Endothelial cell of umbilical vein (primary cell): Measurements from ENCODE around the gene LGALS13. TPM values are rescaled to one million over a fixed set of nuclear protein-coding genes. Genes with fewer than 3 reads are reported as not detected.

ENCODE experiments used
- BruUV-seq: library from RNA; stranded (reverse); fragments of 400-500 nt; replicated peaks from 2 replicates; lab custom pipeline; 2021; lab: Mats Ljungman, UMichigan
- CTCF ChIA-PET: fragments of 300-600, 350-600 bp; sonication (Branson Sonifier 250); formaldehyde crosslinking; loops from one replicate; lab custom pipeline; 2021; ENCODE audit warnings: antibody characterized with exemption, inconsistent platforms; lab: Charles Lee
- POLR2A ChIA-PET: fragments of 300-600, 350-600 bp; sonication (Branson Sonifier 250); formaldehyde crosslinking; loops from one replicate; lab custom pipeline; 2021; ENCODE audit warnings: antibody characterized with exemption, inconsistent platforms; lab: Charles Lee
- DNase-seq: peaks from one replicate; pipeline ENCODE4 v3.0.0-alpha.2; 2011; ENCODE audit warnings: low read depth, low spot score
- FAIRE-seq: peaks from 2 replicates; lab custom pipeline; 2011; peaks lifted over from hg19 to GRCh38; lab: Jason Lieb, UNC
- H2AFZ ChIP-seq: 2 replicates; pipeline ENCODE4 v1.6.0; 2012; ENCODE audit warnings: low read depth, low read length, control low read depth, inconsistent platforms
- H3K27ac ChIP-seq: 2 replicates; pipeline ENCODE4 v1.5.1; 2011; ENCODE audit warnings: low read depth, mild to moderate bottlenecking, control low read depth, low read length, moderate library complexity; ENCODE audit not compliant: insufficient read depth
- H3K27me3 ChIP-seq, 2 experiments: 2 replicates each; pipeline versions ENCODE4 v1.6.0 to v1.6.1; 2011; ENCODE audit warnings: low read length in 2 of 2, mixed read lengths in 1 of 2; ENCODE audit not compliant: control insufficient read depth in 2 of 2, insufficient read depth in 2 of 2
- H3K36me3 ChIP-seq, 2 experiments: 2 replicates in 1 of 2; 3 replicates in 1 of 2; pipeline ENCODE4 v1.5.1; 2011; ENCODE audit warnings: low read length in 2 of 2, mild to moderate bottlenecking in 1 of 2, moderate library complexity in 1 of 2; ENCODE audit not compliant: control insufficient read depth in 2 of 2, insufficient read depth in 2 of 2; ENCODE audit errors: extremely low read depth in 1 of 2
- H3K4me1 ChIP-seq: 3 replicates; pipeline ENCODE4 v1.5.1; 2011; ENCODE audit warnings: mild to moderate bottlenecking, low read length; ENCODE audit not compliant: control insufficient read depth, insufficient read depth; ENCODE audit errors: extremely low read depth
- H3K4me2 ChIP-seq: 2 replicates; pipeline ENCODE4 v1.6.1; 2011; ENCODE audit warnings: low read length, control low read depth, mixed read lengths; ENCODE audit not compliant: insufficient read depth
- H3K4me3 ChIP-seq, 3 experiments: fragments of 200-600 bp in 1 of 3; sonication (generic), shearing (Covaris generic) in 1 of 3; replicated peaks in 1 of 3; 2 replicates each; pipeline ENCODE4 v1.5.1; 2011 to 2016; ENCODE audit warnings: control low read depth in 3 of 3, low read length in 3 of 3, mild to moderate bottlenecking in 2 of 3, inconsistent platforms in 1 of 3, low read depth in 1 of 3, moderate library complexity in 1 of 3; ENCODE audit not compliant: insufficient read depth in 1 of 3
- H3K79me2 ChIP-seq: 2 replicates; pipeline ENCODE4 v1.6.0; 2012; ENCODE audit warnings: low read length, inconsistent platforms; ENCODE audit not compliant: control insufficient read depth, insufficient read depth
- H3K9ac ChIP-seq: replicated peaks from 2 replicates; pipeline ENCODE3; 2011; ENCODE audit warnings: low read length, control low read depth; ENCODE audit not compliant: insufficient read depth; ENCODE audit errors: extremely low read depth
- H3K9me1 ChIP-seq: replicated peaks from 3 replicates; pipeline ENCODE4 v1.6.0; 2011; ENCODE audit warnings: mild to moderate bottlenecking, low read length; ENCODE audit not compliant: control insufficient read depth, insufficient read depth; ENCODE audit errors: extremely low read depth
- H3K9me3 ChIP-seq: replicated peaks from 2 replicates; pipeline ENCODE4 v1.5.1; 2012; ENCODE audit warnings: low read length, inconsistent platforms; ENCODE audit not compliant: control insufficient read depth, insufficient read depth
- H4K20me1 ChIP-seq: replicated peaks from 2 replicates; pipeline ENCODE3; 2011; ENCODE audit warnings: mild to moderate bottlenecking, low read length; ENCODE audit not compliant: control insufficient read depth, insufficient read depth; ENCODE audit errors: extremely low read depth
- CTCF ChIP-seq, 2 donors: IDR thresholded peaks; 1 replicate in 1 of 2; 2 replicates in 1 of 2; pipeline ENCODE4 v1.5.1; 2011; ENCODE audit warnings: low read length in 2 of 2, mild to moderate bottlenecking in 2 of 2, moderate library complexity in 2 of 2, control low read depth in 1 of 2, inconsistent platforms in 1 of 2, low read depth in 1 of 2; ENCODE audit not compliant: insufficient read depth in 1 of 2; ENCODE audit errors: extremely low read depth in 1 of 2
- FOS ChIP-seq: IDR thresholded peaks from 2 replicates; pipeline ENCODE4 v1.6.1; 2011; ENCODE audit warnings: mild to moderate bottlenecking, low read length, moderate library complexity, borderline replicate concordance; ENCODE audit not compliant: insufficient read depth
- GATA2 ChIP-seq: IDR thresholded peaks from 2 replicates; pipeline ENCODE4 v1.7.0; 2011; ENCODE audit warnings: low read depth, mild to moderate bottlenecking, moderate library complexity, mixed read lengths, low read length; ENCODE audit not compliant: insufficient read length, insufficient read depth
- JUN ChIP-seq: IDR thresholded peaks from 2 replicates; pipeline ENCODE4 v1.6.1; 2011; ENCODE audit warnings: borderline replicate concordance, low read depth; ENCODE audit not compliant: insufficient read length, insufficient read depth
- MAX ChIP-seq: IDR thresholded peaks from 2 replicates; pipeline ENCODE4 v1.6.1; 2011; ENCODE audit not compliant: insufficient read depth, insufficient read length
- MYC ChIP-seq: IDR thresholded peaks from one replicate; pipeline ENCODE4 v1.6.1; 2011; ENCODE audit warnings: mild to moderate bottlenecking, low read depth, low read length
- POLR2A ChIP-seq: IDR thresholded peaks from 2 replicates; pipeline ENCODE4 v1.6.1; 2012; ENCODE audit warnings: low read depth, mild to moderate bottlenecking, control low read depth, low read length
- POLR2AphosphoS5 ChIP-seq: IDR thresholded peaks from 2 replicates; pipeline ENCODE4 v1.6.1; 2012; ENCODE audit warnings: low read depth, mild to moderate bottlenecking, control low read depth, low read length, moderate library complexity; ENCODE audit not compliant: insufficient read depth
- dilution Hi-C: fragments of 300-500 bp; cut with MboI; formaldehyde crosslinking; loops from one replicate; pipeline ENCODE4 v1.15.0; 2019; ENCODE audit warnings: low sequenced_read_pairs; ENCODE audit not compliant: extremely low pct_ligation_motif_present
- intact Hi-C: fragments of 100-400 bp; cut with micrococcal nuclease; formaldehyde crosslinking; loops from one replicate; pipeline ENCODE4 v1.10.0; 2022
- polyA plus RNA-seq, 4 experiments: library from polyadenylated mRNA; depleted of rRNA in 3 of 4; stranded (reverse) in 3 of 4; unstranded in 1 of 4; fragments of >200 nt; gene quantifications; 2 replicates each; pipeline versions ENCODE4 v1.2.1 to v1.2.3, GENCODE V29; 2011 to 2012; ENCODE audit warnings: missing spikeins in 1 of 4
- total RNA-seq: library from RNA; stranded (reverse); gene quantifications from 2 replicates; pipeline ENCODE4 v1.2.3, GENCODE V29; 2021

LGALS13 gene
- total and polyA plus RNA-seq, 2 donors (not counting 3 experiments of a cell fraction or from before 2014, with no cell fraction given), result not detected

- dilution Hi-C loops (no loop called here), intact Hi-C loops (no loop called here)
- Histone ChIP-seq H3K4me3 (no peak overlapping the region), H4K20me1 (no peaks in the 10 kb centered on the region), H3K9me1 (no peaks in the 10 kb centered on the region), H3K27me3 (peaks cover 5% of the 10 kb centered on the region in 2 experiments), H3K4me1 (no peaks in the 10 kb centered on the region), H3K36me3 (no peaks in the 10 kb centered on the region), H3K9me3 (no peaks in the 10 kb centered on the region), H3K9ac (no peak overlapping the region), H3K27ac (no peak overlapping the region), H2AFZ (no peak overlapping the region), H3K79me2 (no peaks in the 10 kb centered on the region), H3K4me2 (no peak overlapping the region)
- TF ChIP-seq JUN, result no peak
- no peak for TF ChIP-seq POLR2A
- no peak for TF ChIP-seq GATA2
- TF ChIP-seq POLR2AphosphoS5, result no peak
- no peak for TF ChIP-seq CTCF (IDR thresholded peaks at IDR 0.05; ENCODE audit: extremely low read depth in 1 of 2, insufficient read depth in 1 of 2, low read depth in 1 of 2, low read length in 2 of 2)
- TF ChIP-seq MYC, result no peak
- TF ChIP-seq MAX, result no peak
- TF ChIP-seq FOS, result no peak
- BruUV-seq, result no TSS peak
- POLR2A ChIA-PET, result no interaction called here
- DNase-seq, result no peak
- FAIRE-seq, result no peak
- CTCF ChIA-PET, result no interaction called here
Observed at GRCh38 chr19:39555883-39556282, 46.4 kb upstream of the LGALS13 start.
